Activated T-helper 17 cell treated with anti-CD3 and anti-CD28 coated beads, Interleukin-2, amount 50 U/mL, for 72 hours (primary cell): ENCODE data around the gene MEF2A. TPM values are rescaled to one million over a fixed set of nuclear protein-coding genes. Genes with fewer than 3 reads are reported as not detected.

Experiments
- ATAC-seq: fragments of 150-1000 bp; cut with Tn5 transposase; replicated peaks from 2 replicates; pipeline ENCODE4 v1.10.0; 2021; ENCODE audit warnings: mild to moderate bottlenecking, moderate library complexity
- H3K27ac Mint-ChIP-seq: one replicate; pipeline ENCODE4 v1.8.0; 2022; ENCODE audit warnings: mixed read lengths
- H3K27me3 Mint-ChIP-seq: one replicate; pipeline ENCODE4 v1.8.0; 2022; ENCODE audit warnings: mixed read lengths
- H3K36me3 Mint-ChIP-seq: one replicate; pipeline ENCODE4 v1.8.0; 2022; ENCODE audit warnings: low read depth, mild to moderate bottlenecking, mixed read lengths
- H3K4me1 Mint-ChIP-seq: one replicate; pipeline ENCODE4 v1.8.0; 2022; ENCODE audit warnings: mixed read lengths
- H3K4me3 Mint-ChIP-seq: one replicate; pipeline ENCODE4 v1.8.0; 2022; ENCODE audit warnings: mild to moderate bottlenecking, mixed read lengths
- H3K9me3 Mint-ChIP-seq: one replicate; pipeline ENCODE4 v1.8.0; 2022; ENCODE audit warnings: mixed read lengths
- total RNA-seq, 2 donors: library from RNA; stranded (reverse); gene quantifications; one replicate each; pipeline ENCODE4 v1.2.3, GENCODE V29; 2022

The MEF2A gene
- total RNA-seq, 2 donors from 2014 or later = 15.7 to 18.3 TPM

- no peaks in the 10 kb centered on the region for H3K27me3 Mint-ChIP-seq
- peaks cover 4% of the 10 kb centered on the region for H3K4me1 Mint-ChIP-seq
- no peak overlapping the region for H3K4me3 Mint-ChIP-seq
- no peaks in the 10 kb centered on the region for H3K9me3 Mint-ChIP-seq
- no peak overlapping the region for H3K27ac Mint-ChIP-seq
- ATAC-seq = no peak
- no peaks in the 10 kb centered on the region for H3K36me3 Mint-ChIP-seq
These were observed 10.8 kb upstream of the MEF2A start for GRCh38 chr15:99554880-99555488.

GRCh38 chr15:99556011-99556410 is 9.8 kb upstream of the MEF2A start:
- H3K36me3 Mint-ChIP-seq = no peaks in the 10 kb centered on the region
- H3K4me1 Mint-ChIP-seq = no peaks in the 10 kb centered on the region
- H3K27me3 Mint-ChIP-seq = no peaks in the 10 kb centered on the region
- H3K9me3 Mint-ChIP-seq = no peaks in the 10 kb centered on the region
- ATAC-seq = no peak
- no peak overlapping the region for H3K4me3 Mint-ChIP-seq
- no peak overlapping the region for H3K27ac Mint-ChIP-seq

- Mint-ChIP-seq H3K9me3 (no peaks in the 10 kb centered on the region), H3K27me3 (no peaks in the 10 kb centered on the region), H3K4me3 (no peak overlapping the region), H3K4me1 (no peaks in the 10 kb centered on the region), H3K36me3 (no peaks in the 10 kb centered on the region), H3K27ac (no peak overlapping the region)
- no peak for ATAC-seq
These were observed 9.2 kb upstream of the MEF2A start for GRCh38 chr15:99556578-99556977.

- H3K4me3 Mint-ChIP-seq = no peak overlapping the region
- H3K4me1 Mint-ChIP-seq = no peaks in the 10 kb centered on the region
- H3K36me3 Mint-ChIP-seq = no peaks in the 10 kb centered on the region
- H3K27ac Mint-ChIP-seq = no peak overlapping the region
- ATAC-seq = no peak
- H3K9me3 Mint-ChIP-seq = no peaks in the 10 kb centered on the region
- no peaks in the 10 kb centered on the region for H3K27me3 Mint-ChIP-seq
These were observed 7.7 kb upstream of the MEF2A start for GRCh38 chr15:99558084-99558483.

DNA sequence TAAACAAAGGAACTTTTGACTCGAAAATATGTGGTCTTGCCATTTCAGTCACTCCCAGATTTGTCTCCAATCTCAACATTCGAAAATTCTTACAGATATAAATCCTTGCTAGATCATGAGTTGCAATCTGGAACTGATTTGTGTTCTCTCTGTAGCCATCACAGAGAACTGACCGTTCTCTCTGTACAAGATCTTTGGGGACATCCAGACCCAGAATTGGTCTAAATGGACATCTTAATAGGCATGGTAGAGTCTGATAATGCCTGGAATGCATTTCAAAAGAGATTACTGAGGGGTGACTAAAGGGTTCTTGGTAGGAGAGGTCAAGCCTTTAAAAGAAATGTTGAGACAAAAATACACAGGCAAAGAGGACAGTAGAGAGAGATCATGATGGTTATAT is 7.2 kb upstream of the MEF2A start:
- Mint-ChIP-seq H3K27ac (no peak overlapping the region), H3K4me3 (no peak overlapping the region), H3K4me1 (no peaks in the 10 kb centered on the region), H3K27me3 (no peaks in the 10 kb centered on the region), H3K9me3 (no peaks in the 10 kb centered on the region), H3K36me3 (no peaks in the 10 kb centered on the region)
- no peak for ATAC-seq

DNA sequence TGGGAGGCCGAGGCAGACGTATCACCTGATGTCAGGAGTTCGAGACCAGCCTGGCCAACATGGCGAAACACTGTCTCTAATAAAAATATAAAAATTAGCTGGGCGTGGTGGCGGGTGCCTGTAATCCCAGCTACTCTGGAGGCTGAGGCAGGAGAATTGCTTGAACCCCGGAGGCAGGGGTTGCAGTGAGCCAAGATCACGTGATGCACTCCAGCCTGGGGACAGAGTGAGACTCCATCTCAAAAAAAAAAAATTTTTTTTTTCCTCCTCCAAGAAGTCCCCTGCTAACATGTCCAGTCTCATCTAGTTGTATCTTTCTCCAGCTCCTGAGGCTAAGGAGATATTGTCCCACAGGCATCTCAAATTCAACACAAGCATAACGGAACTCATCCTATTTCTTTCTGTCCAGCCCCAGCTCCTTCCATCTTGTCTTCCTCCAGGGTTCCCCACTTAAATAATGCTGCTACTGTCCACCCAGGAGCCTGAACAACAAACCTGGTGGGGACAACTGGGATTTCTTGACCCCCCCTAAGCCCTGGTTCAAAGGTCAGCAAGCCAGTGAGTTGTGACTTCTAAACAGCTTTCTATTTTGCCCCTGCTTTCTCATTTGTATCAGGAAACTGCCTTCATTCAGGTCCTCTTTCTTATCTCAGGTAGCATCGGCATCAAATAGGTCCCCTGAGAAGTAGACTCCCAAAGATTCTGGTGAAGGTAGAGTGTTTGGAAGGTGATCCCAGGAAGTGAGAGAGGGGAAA is 4.1 kb upstream of the MEF2A start:
- Mint-ChIP-seq H3K4me1 (no peaks in the 10 kb centered on the region), H3K27me3 (no peaks in the 10 kb centered on the region), H3K9me3 (no peaks in the 10 kb centered on the region), H3K4me3 (no peak overlapping the region), H3K36me3 (peaks cover 8% of the 10 kb centered on the region), H3K27ac (no peak overlapping the region)
- ATAC-seq = no peak

DNA sequence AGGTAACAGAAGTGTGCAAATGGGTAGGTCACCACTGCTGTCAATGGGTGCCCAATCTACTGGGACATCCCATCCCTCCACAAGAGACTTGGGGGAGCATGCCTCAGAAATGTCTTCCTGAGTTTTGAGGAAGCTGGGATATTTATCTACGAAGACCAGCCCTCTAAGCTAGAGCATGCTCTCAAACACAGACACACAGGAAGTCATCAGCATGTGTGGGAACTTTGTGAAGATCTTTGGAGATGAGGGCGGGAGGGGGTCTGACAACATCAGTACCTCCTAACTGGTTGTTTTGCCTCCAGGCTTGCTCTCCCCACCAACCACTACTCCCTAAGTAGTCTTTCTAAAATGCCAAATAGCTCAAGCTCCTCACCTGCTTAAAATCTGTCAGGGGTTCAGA is 3.5 kb upstream of the MEF2A start:
- H3K4me3 Mint-ChIP-seq = no peak overlapping the region
- no peaks in the 10 kb centered on the region for H3K9me3 Mint-ChIP-seq
- H3K4me1 Mint-ChIP-seq = no peaks in the 10 kb centered on the region
- ATAC-seq = no peak
- H3K36me3 Mint-ChIP-seq = peaks cover 10% of the 10 kb centered on the region
- no peaks in the 10 kb centered on the region for H3K27me3 Mint-ChIP-seq
- no peak overlapping the region for H3K27ac Mint-ChIP-seq

- Mint-ChIP-seq H3K27me3 (no peaks in the 10 kb centered on the region), H3K4me3 (peak overlapping the region; percentile 45), H3K4me1 (peaks cover 6% of the 10 kb centered on the region), H3K36me3 (peaks cover 10% of the 10 kb centered on the region), H3K27ac (no peak overlapping the region), H3K9me3 (no peaks in the 10 kb centered on the region)
- ATAC-seq = no peak
These were observed 1.3 kb upstream of the MEF2A start for GRCh38 chr15:99564221-99565048.

GRCh38 chr15:99565049-99565298 is 810 bp upstream of the MEF2A start:
- peaks cover 10% of the 10 kb centered on the region for H3K36me3 Mint-ChIP-seq
- no peaks in the 10 kb centered on the region for H3K27me3 Mint-ChIP-seq
- no peaks in the 10 kb centered on the region for H3K9me3 Mint-ChIP-seq
- peak overlapping the region; percentile 45 for H3K4me3 Mint-ChIP-seq
- no peak overlapping the region for H3K27ac Mint-ChIP-seq
- ATAC-seq = no peak
- H3K4me1 Mint-ChIP-seq = peaks cover 6% of the 10 kb centered on the region

DNA sequence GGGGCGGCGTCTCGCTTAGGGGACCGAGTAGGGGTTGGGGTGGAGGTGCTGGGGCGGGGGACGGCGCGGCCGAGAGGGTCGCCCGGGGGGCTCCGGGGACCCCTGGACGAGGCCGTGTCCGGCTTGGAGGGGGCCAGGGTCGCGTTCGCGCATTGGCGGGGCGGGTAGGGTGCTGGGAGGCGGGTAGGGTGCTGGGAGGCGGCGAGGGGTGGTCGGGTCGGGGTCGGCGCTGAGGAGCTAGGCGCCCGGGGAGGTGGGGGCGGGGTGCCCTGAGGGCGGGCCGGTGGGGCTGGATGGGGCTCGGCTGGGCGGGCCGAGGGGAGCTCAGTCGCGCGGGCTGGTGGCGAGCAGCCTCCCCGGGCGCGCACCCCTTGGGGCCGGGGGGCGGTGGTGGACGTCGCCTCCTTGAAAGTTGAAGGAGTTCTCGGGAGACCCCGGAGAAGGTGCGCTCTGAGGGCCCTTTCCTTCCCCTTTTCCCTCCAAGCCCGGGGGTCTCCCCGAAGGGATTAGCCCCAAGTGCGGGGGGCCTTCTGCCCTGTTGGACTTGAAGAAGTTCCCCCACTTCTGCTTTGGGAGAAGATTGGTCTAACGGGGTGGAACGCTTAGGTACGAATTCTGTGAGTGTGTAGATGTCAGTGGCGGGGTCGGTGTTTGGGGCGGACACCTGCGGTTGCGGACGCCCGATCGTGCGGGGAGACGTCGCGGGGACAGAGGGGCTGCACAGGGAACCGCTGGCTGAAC is 543 bp downstream of the MEF2A start:
- peaks cover 10% of the 10 kb centered on the region for H3K36me3 Mint-ChIP-seq
- peak overlapping the region; percentile 87 for H3K4me3 Mint-ChIP-seq
- H3K27me3 Mint-ChIP-seq = no peaks in the 10 kb centered on the region
- peak overlapping the region; percentile 96 for H3K27ac Mint-ChIP-seq
- ATAC-seq = peak; percentile 16
- no peaks in the 10 kb centered on the region for H3K9me3 Mint-ChIP-seq
- peaks cover 9% of the 10 kb centered on the region for H3K4me1 Mint-ChIP-seq

DNA sequence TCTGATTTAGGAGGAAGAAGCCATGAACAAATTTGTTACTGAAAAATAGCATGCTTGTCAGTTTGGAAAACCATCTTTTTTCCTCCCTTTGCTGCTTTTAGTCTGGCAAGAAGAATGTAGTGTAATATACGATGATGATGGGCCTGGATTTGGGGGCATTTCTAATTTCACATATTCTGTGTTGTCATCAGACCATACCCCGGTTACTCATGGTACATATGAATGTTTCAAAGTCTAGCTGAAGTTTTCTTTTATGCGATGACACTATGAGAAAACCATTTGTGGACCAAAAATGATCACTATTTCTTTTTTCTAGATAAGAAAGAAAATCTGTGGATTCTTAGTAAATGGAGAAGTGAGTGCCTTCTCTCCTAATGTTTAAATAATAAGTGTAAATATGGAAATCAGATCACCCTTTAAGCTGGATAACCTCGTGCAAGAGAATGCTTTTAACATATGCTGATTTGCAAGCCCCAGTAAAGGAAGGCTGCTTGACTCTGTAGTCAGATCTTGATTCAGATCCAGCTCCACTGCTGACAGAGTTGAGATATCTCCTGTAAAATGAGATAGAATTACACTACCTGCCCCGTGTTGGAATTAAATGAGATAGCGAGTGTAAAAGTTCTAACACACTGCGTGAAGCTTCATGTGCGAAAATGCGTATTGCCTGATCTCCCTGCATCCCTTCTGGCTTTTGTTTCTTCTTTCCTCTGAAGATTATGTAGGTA is 3.0 kb downstream of the MEF2A start:
- Mint-ChIP-seq H3K9me3 (no peaks in the 10 kb centered on the region), H3K27me3 (no peaks in the 10 kb centered on the region), H3K27ac (no peak overlapping the region), H3K4me1 (peaks cover 19% of the 10 kb centered on the region), H3K36me3 (peaks cover 10% of the 10 kb centered on the region), H3K4me3 (no peak overlapping the region)
- no peak for ATAC-seq

DNA sequence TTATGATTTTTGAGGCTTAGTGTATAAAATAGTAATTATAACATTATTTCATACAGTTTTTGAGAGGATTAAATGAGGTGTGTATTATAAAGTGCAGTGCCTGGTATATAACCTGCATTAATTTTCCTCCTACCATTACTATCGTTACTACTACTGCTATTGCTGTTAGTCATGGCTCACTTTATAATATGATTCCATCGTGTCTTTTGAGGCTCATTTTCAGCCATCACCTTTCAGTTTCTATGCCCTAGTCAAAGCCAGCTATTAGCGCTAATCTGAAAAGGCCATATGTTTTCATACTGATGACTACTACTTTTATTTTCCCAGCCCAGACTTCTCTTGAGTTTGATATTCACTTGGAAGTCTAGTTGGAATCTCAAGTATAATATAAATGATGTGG is 5.5 kb downstream of the MEF2A start:
- ATAC-seq = peak; percentile 46
- no peak overlapping the region for H3K4me3 Mint-ChIP-seq
- H3K27me3 Mint-ChIP-seq = no peaks in the 10 kb centered on the region
- H3K36me3 Mint-ChIP-seq = peaks cover 6% of the 10 kb centered on the region
- peaks cover 19% of the 10 kb centered on the region for H3K4me1 Mint-ChIP-seq
- H3K9me3 Mint-ChIP-seq = no peaks in the 10 kb centered on the region
- H3K27ac Mint-ChIP-seq = no peak overlapping the region

GRCh38 chr15:99574048-99574447 is 8.3 kb downstream of the MEF2A start:
- Mint-ChIP-seq H3K36me3 (no peaks in the 10 kb centered on the region), H3K27ac (no peak overlapping the region), H3K4me1 (peaks cover 32% of the 10 kb centered on the region), H3K27me3 (no peaks in the 10 kb centered on the region), H3K4me3 (no peak overlapping the region), H3K9me3 (no peaks in the 10 kb centered on the region)
- ATAC-seq = no peak

DNA sequence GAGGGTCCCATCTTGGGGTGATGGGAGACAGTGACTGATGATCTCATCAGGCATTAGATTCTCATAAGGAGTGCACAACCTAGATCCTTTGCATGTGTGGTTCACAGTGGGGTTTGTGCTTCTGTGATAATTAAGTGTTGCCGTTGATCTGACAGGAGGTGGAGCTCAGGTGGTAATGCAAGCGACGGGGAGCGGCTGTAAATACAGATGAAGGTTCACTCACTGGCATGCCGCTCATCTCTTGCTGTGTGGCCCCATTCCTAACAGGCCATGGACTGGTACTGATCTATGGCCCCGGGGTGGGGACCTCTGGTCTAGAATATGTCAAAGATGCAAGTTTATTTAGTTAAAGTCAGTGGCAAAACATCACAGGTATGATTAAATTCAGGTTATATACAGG is 8.7 kb downstream of the MEF2A start:
- H3K9me3 Mint-ChIP-seq = no peaks in the 10 kb centered on the region
- no peak overlapping the region for H3K4me3 Mint-ChIP-seq
- peaks cover 29% of the 10 kb centered on the region for H3K4me1 Mint-ChIP-seq
- ATAC-seq = no peak
- no peaks in the 10 kb centered on the region for H3K27me3 Mint-ChIP-seq
- no peaks in the 10 kb centered on the region for H3K36me3 Mint-ChIP-seq
- no peak overlapping the region for H3K27ac Mint-ChIP-seq
